CD8-positive, alpha-beta memory T cell (primary cell): ENCODE results near the gene SLC44A5. TPM values are rescaled to one million over a fixed set of nuclear protein-coding genes. Genes with fewer than 3 reads are reported as not detected.
"Not testable (repeated sequence)": the region's sequence is repeated elsewhere in the genome, so short reads cannot be mapped to it uniquely, and the experiment has no call there.

Experiments used
- CTCF ChIA-PET: fragments of 350-600 bp; sonication (Branson Sonifier 250); formaldehyde crosslinking; loops from one replicate; lab custom pipeline; 2021; ENCODE audit warnings: antibody characterized with exemption; lab: Charles Lee
- POLR2A ChIA-PET: fragments of 350-600 bp; sonication (Branson Sonifier 250); formaldehyde crosslinking; loops from one replicate; lab custom pipeline; 2021; ENCODE audit warnings: antibody characterized with exemption; lab: Charles Lee
- DNase-seq, 5 donors: peaks; one replicate each; pipeline versions ENCODE4 v3.0.0 to v3.0.0-alpha.2; 2020 to 2022; ENCODE audit warnings: mixed read lengths in 1 of 5
- H3K27ac ChIP-seq: one replicate; pipeline ENCODE4 v1.7.0; 2013; ENCODE audit warnings: low read depth, mild to moderate bottlenecking, low read length, moderate library complexity
- H3K27me3 ChIP-seq: 2 replicates; pipeline ENCODE4 v1.7.0; 2013; ENCODE audit warnings: low read length, mild to moderate bottlenecking; ENCODE audit not compliant: insufficient read depth, poor library complexity, severe bottlenecking
- H3K36me3 ChIP-seq: 2 replicates; pipeline ENCODE4 v1.7.0; 2013; ENCODE audit warnings: mild to moderate bottlenecking, low read length, moderate library complexity; ENCODE audit not compliant: insufficient read depth
- H3K4me1 ChIP-seq: 2 replicates; pipeline ENCODE4 v1.7.0; 2013; ENCODE audit warnings: mild to moderate bottlenecking, low read length, moderate library complexity; ENCODE audit not compliant: insufficient read depth
- H3K4me3 ChIP-seq: 2 replicates; pipeline ENCODE4 v1.7.0; 2013; ENCODE audit warnings: mild to moderate bottlenecking, low read length
- H3K9me3 ChIP-seq: 2 replicates; pipeline ENCODE4 v1.7.0; 2013; ENCODE audit warnings: mild to moderate bottlenecking, low read length
- H3K27ac Mint-ChIP-seq, 8 donors: one replicate each; pipeline ENCODE4 v1.8.0; 2020 to 2021; ENCODE audit warnings: mixed read lengths in 8 of 8, mild to moderate bottlenecking in 6 of 8, inconsistent platforms in 3 of 8, moderate library complexity in 3 of 8
- H3K27me3 Mint-ChIP-seq, 2 donors: one replicate each; pipeline ENCODE4 v1.8.0; 2020 to 2021; ENCODE audit warnings: mixed read lengths in 2 of 2, mild to moderate bottlenecking in 1 of 2, moderate library complexity in 1 of 2
- H3K36me3 Mint-ChIP-seq, 3 donors: one replicate each; pipeline ENCODE4 v1.8.0; 2020 to 2021; ENCODE audit warnings: mixed read lengths in 3 of 3, inconsistent platforms in 1 of 3, mild to moderate bottlenecking in 1 of 3
- H3K4me1 Mint-ChIP-seq, 3 donors: one replicate each; pipeline ENCODE4 v1.8.0; 2020 to 2021; ENCODE audit warnings: mixed read lengths in 3 of 3, inconsistent platforms in 1 of 3, mild to moderate bottlenecking in 1 of 3
- H3K4me3 Mint-ChIP-seq, 7 donors: one replicate each; pipeline ENCODE4 v1.8.0; 2020 to 2021; ENCODE audit warnings: mixed read lengths in 7 of 7, mild to moderate bottlenecking in 6 of 7, moderate library complexity in 4 of 7, inconsistent platforms in 2 of 7
- H3K9me3 Mint-ChIP-seq, 5 donors: one replicate each; pipeline ENCODE4 v1.8.0; 2020 to 2022; ENCODE audit warnings: mixed read lengths in 5 of 5, mild to moderate bottlenecking in 3 of 5, moderate library complexity in 2 of 5, inconsistent platforms in 1 of 5
- polyA plus RNA-seq: library from polyadenylated mRNA; unstranded; fragments of 300-500 nt; fragmentation: Illumina TruSeq; gene quantifications from one replicate; pipeline ENCODE4 v1.2.3, GENCODE V29; 2021
- total RNA-seq, 2 experiments: library from RNA; stranded (reverse); gene quantifications; one replicate each; pipeline ENCODE4 v1.2.3, GENCODE V29; 2021

SLC44A5 gene
- total and polyA plus RNA-seq, 3 experiments from 2014 or later = 0.24 to 0.53 (median 0.29) TPM

DNA sequence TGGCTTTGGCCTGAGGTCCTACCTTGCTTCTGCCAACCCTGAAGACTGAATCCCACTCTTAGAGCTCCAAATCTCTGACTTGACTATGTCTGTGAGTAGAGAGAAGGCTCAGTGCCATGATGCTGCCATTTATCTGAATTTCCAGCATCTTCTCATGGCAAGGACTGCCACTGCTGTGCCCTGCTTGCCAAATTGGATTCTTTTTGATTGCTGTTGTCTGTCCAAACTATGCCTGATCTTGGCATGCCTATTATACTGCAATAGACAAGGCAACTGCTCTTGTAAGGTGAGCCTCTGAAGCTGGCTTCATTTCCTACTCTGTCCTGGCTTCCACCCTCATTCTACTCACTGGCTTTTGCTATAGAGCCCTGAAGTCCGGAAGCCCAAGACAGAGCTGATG lies 210.2 kb downstream of the SLC44A5 start:
- H3K27ac ChIP-seq = no peak overlapping the region
- H3K4me3 Mint-ChIP-seq = no peak overlapping the region
- no peak overlapping the region for H3K27ac Mint-ChIP-seq
- peaks cover 0 to 2% (median 0%) of the 10 kb centered on the region in 3 donors for H3K36me3 Mint-ChIP-seq
- H3K4me1 Mint-ChIP-seq = peaks cover 0 to 5% (median 0%) of the 10 kb centered on the region in 3 donors
- CTCF ChIA-PET = no interaction called here
- POLR2A ChIA-PET = no interaction called here
- no peaks in the 10 kb centered on the region for H3K27me3 ChIP-seq
- H3K4me3 ChIP-seq = no peak overlapping the region
- H3K36me3 ChIP-seq = no peaks in the 10 kb centered on the region
- DNase-seq = no peak
- no peaks in the 10 kb centered on the region for H3K9me3 ChIP-seq
- no peaks in the 10 kb centered on the region for H3K4me1 ChIP-seq
- H3K9me3 Mint-ChIP-seq = peaks cover 6 to 19% (median 7%) of the 10 kb centered on the region in 5 donors
- H3K27me3 Mint-ChIP-seq = peaks cover 0 to 4% of the 10 kb centered on the region in 2 donors

- H3K9me3 Mint-ChIP-seq = peaks cover 0 to 18% (median 7%) of the 10 kb centered on the region in 5 donors
- peaks cover 0 to 5% (median 0%) of the 10 kb centered on the region in 3 donors for H3K4me1 Mint-ChIP-seq
- H3K4me3 ChIP-seq = no peak overlapping the region
- no peaks in the 10 kb centered on the region for H3K27me3 ChIP-seq
- H3K27ac ChIP-seq = no peak overlapping the region
- H3K36me3 Mint-ChIP-seq = no peaks in the 10 kb centered on the region
- no peaks in the 10 kb centered on the region for H3K36me3 ChIP-seq
- H3K4me1 ChIP-seq = no peaks in the 10 kb centered on the region
- H3K27ac Mint-ChIP-seq = no peak overlapping the region
- peaks cover 0 to 4% of the 10 kb centered on the region in 2 donors for H3K27me3 Mint-ChIP-seq
- no peaks in the 10 kb centered on the region for H3K9me3 ChIP-seq
- POLR2A ChIA-PET = no interaction called here
- no peak for DNase-seq
- CTCF ChIA-PET = no interaction called here
- H3K4me3 Mint-ChIP-seq = peak overlapping the region in 1 of 7 donors; percentile 25
Measured at GRCh38 chr1:75396745-75397144, 214.2 kb downstream of the SLC44A5 start.

- H3K27ac Mint-ChIP-seq = no peak overlapping the region
Measured at GRCh38 chr1:75396260-75396659, 214.7 kb downstream of the SLC44A5 start.

DNA sequence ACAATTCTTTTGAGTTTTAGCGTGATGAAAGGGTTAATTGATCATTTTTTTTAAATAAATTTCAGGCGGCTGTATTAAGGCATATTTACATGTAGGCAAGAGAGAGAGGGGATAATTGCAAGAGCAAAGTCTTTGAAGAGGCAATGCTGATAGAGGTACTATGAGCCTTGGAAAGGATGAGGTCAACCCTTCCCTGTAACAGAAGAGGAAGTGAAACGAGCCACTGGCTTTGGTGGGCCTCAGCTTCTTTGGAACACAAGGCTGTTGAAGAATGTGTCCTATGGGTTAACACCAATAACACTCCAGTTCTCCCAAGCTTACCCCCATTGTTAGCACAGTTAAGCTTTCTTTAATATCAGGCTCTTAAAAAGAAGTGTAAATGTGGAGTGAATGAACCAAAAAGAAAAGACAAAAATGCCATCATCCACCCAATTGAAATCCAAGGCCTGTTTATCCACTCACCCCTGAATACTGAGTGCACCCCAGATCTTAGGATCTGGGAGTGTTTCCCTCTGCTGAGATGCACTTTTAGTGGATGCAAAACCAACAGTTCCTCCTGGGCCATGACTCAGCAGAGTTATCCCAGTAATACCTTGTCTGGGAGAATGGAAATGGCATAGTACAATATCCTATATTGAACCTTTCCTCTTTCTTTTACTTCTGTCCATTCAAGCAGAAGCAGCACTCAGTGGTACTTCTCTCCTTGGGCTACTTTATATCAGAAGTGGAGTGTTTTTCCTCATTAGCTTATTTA lies 216.4 kb downstream of the SLC44A5 start:
- H3K4me1 Mint-ChIP-seq = peaks cover 0 to 5% (median 0%) of the 10 kb centered on the region in 3 donors
- no peak overlapping the region for H3K27ac ChIP-seq
- peaks cover 0 to 1% of the 10 kb centered on the region in 2 donors for H3K27me3 Mint-ChIP-seq
- no peaks in the 10 kb centered on the region for H3K36me3 ChIP-seq
- no peaks in the 10 kb centered on the region for H3K4me1 ChIP-seq
- H3K4me3 Mint-ChIP-seq = no peak overlapping the region
- CTCF ChIA-PET = no interaction called here
- no peak overlapping the region for H3K27ac Mint-ChIP-seq
- H3K9me3 ChIP-seq = no peaks in the 10 kb centered on the region
- H3K9me3 Mint-ChIP-seq = peaks cover 8 to 37% (median 21%) of the 10 kb centered on the region in 5 donors
- no peaks in the 10 kb centered on the region for H3K27me3 ChIP-seq
- no peaks in the 10 kb centered on the region for H3K36me3 Mint-ChIP-seq
- H3K4me3 ChIP-seq = no peak overlapping the region
- no peak for DNase-seq
- POLR2A ChIA-PET = no interaction called here

More at GRCh38 chr1:75396260-75396659, 214.7 kb downstream of the SLC44A5 start:
- POLR2A ChIA-PET = no interaction called here
- Mint-ChIP-seq H3K9me3 (peaks cover 0 to 22% (median 11%) of the 10 kb centered on the region in 5 donors), H3K4me3 (no peak overlapping the region), H3K27me3 (peaks cover 0 to 4% of the 10 kb centered on the region in 2 donors), H3K4me1 (peaks cover 0 to 5% (median 0%) of the 10 kb centered on the region in 3 donors), H3K36me3 (no peaks in the 10 kb centered on the region)
- CTCF ChIA-PET = no interaction called here
- no peaks in the 10 kb centered on the region for H3K4me1 ChIP-seq
- no peak for DNase-seq
- no peaks in the 10 kb centered on the region for H3K36me3 ChIP-seq
- no peaks in the 10 kb centered on the region for H3K9me3 ChIP-seq
- H3K27me3 ChIP-seq = no peaks in the 10 kb centered on the region
- H3K4me3 ChIP-seq = no peak overlapping the region
- no peak overlapping the region for H3K27ac ChIP-seq

- no peak overlapping the region for H3K4me3 ChIP-seq
- POLR2A ChIA-PET = no interaction called here
- CTCF ChIA-PET = no interaction called here
- Mint-ChIP-seq H3K36me3 (no peaks in the 10 kb centered on the region), H3K27me3 (peaks cover 0 to 1% of the 10 kb centered on the region in 2 donors), H3K4me1 (peaks cover 0 to 5% (median 0%) of the 10 kb centered on the region in 3 donors), H3K9me3 (peaks cover 5 to 39% (median 27%) of the 10 kb centered on the region in 5 donors), H3K27ac (no peak overlapping the region), H3K4me3 (no peak overlapping the region)
- no peaks in the 10 kb centered on the region for H3K4me1 ChIP-seq
- no peak for DNase-seq
- H3K9me3 ChIP-seq = no peaks in the 10 kb centered on the region
- no peak overlapping the region for H3K27ac ChIP-seq
- no peaks in the 10 kb centered on the region for H3K27me3 ChIP-seq
- H3K36me3 ChIP-seq = no peaks in the 10 kb centered on the region
Measured at GRCh38 chr1:75392278-75392677, 218.6 kb downstream of the SLC44A5 start.

DNA sequence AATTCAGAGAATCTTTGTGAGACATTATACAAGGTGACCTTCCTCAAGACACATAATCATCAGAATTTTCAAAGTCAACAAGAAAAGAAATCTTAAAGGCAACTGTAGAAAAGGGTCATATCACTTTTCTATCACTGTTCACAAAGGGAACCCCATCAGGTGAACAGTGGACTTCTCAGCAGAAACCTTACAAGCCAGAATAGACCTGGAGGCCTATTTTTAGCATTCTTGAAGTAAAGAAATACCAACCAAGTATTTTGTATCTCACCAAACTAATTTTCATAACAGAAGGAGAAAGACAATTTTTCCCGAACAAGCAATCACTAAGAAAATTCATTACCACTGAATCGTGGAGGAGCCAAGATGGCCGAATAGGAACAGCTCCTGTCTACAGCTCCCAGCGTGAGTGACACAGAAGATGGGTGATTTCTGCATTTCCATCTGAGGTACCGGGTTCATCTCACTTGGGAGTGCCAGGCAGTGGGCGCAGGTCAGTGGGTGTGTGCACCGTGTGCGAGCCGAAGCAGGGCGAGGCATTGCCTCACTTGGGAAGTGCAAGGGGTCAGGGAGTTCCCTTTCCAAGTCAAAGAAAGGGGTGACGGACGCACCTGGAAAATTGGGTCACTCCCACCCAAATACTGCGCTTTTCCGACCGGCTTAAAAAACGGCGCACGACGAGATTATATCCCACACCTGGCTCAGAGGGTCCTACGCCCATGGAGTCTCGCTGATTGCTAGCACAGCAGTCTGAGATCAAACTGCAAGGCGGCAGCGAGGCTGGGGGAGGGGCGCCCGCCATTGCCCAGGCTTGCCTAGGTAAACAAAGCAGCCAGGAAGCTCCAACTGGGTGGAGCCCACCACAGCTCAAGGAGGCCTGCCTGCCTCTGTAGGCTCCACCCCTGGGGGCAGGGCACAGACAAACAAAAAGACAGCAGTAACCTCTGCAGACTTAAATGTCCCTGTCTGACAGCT lies 235.2 kb downstream of the SLC44A5 start:
- H3K27ac ChIP-seq = peak overlapping the region; percentile 12
- H3K27me3 ChIP-seq, H3K27me3 Mint-ChIP-seq, H3K9me3 Mint-ChIP-seq, H3K36me3 Mint-ChIP-seq, H3K36me3 ChIP-seq, H3K4me1 Mint-ChIP-seq, H3K4me3 ChIP-seq, H3K9me3 ChIP-seq, POLR2A ChIA-PET, H3K4me1 ChIP-seq: not testable (repeated sequence)
- Mint-ChIP-seq H3K27ac (peak overlapping the region in 6 of 8 donors; percentile 47 to 97 (median 88)), H3K4me3 (peak overlapping the region in 5 of 7 donors; percentile 85 to 93 (median 89))
- CTCF ChIA-PET = interaction anchor here (0.6 kb wide), 1 partner anchor 25 kb away, joined by 4 read pairs; no protein-coding TSS in a partner anchor
- DNase-seq = peak in 1 of 5 donors; percentile 5

DNA sequence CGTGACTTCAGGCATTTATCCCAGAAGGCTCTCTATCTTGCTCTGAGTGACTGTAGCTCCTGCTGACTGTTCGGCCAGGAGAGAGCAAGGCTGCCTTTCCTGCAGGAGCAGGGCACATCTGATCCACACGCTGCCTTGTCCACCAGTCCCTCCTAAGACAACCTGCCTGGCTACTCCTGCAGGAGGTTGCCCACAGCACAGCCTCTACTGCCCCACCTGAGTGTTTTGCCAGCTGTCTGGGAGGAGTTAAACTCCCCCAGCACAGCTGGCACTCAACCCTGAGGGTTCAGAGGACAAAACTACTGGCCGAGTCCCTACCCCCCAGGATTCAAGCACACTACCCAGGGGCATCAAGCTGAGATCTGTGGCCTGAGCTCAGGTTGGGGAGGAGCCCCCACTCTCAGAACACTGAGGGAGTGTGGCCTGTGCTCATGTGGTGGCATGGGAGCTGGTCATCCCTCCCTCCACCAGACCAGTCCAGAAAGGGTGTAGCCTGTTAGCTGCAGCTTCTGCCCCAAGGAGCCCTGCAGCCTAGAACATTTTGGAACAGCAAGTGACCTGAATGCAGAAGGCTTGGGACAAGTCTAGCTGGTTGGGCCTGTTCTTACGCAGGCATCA lies 237.3 kb downstream of the SLC44A5 start:
- POLR2A ChIA-PET = no interaction called here
- no peaks in the 10 kb centered on the region for H3K27me3 Mint-ChIP-seq
- H3K36me3 ChIP-seq = no peaks in the 10 kb centered on the region
- CTCF ChIA-PET = no interaction called here
- H3K9me3 ChIP-seq = no peaks in the 10 kb centered on the region
- no peak for DNase-seq
- no peak overlapping the region for H3K4me3 ChIP-seq
- H3K27ac ChIP-seq = no peak overlapping the region
- no peaks in the 10 kb centered on the region for H3K27me3 ChIP-seq
- H3K4me3 Mint-ChIP-seq = no peak overlapping the region
- peaks cover 0 to 9% (median 0%) of the 10 kb centered on the region in 3 donors for H3K4me1 Mint-ChIP-seq
- no peak overlapping the region for H3K27ac Mint-ChIP-seq
- peaks cover 0 to 7% (median 4%) of the 10 kb centered on the region in 5 donors for H3K9me3 Mint-ChIP-seq
- no peaks in the 10 kb centered on the region for H3K4me1 ChIP-seq
- peaks cover 0 to 1% (median 0%) of the 10 kb centered on the region in 3 donors for H3K36me3 Mint-ChIP-seq
